CD1c-positive myeloid dendritic cell (primary cell): ENCODE data around the gene DHX9.

Experiments used
- DNase-seq: peaks from one replicate; pipeline ENCODE4 v3.0.0-alpha.2; 2016; ENCODE audit errors: extremely low spot score

DHX9 gene

GRCh38 chr1:182841368-182841988 lies 2.3 kb downstream of the DHX9 start:
- no peak for DNase-seq

- no peak for DNase-seq
These were observed 3.1 kb downstream of the DHX9 start for GRCh38 chr1:182842265-182842664.

- DNase-seq, result no peak
These were observed 6.2 kb downstream of the DHX9 start for GRCh38 chr1:182845379-182845778.

GRCh38 chr1:182845894-182846293 lies 6.7 kb downstream of the DHX9 start:
- no peak for DNase-seq

- no peak for DNase-seq
These were observed 8.0 kb downstream of the DHX9 start for GRCh38 chr1:182847105-182847504.

- no peak for DNase-seq
These were observed 9.6 kb downstream of the DHX9 start for GRCh38 chr1:182848736-182849135.

- DNase-seq, result no peak
These were observed 11.2 kb downstream of the DHX9 start for GRCh38 chr1:182850319-182850718.

GRCh38 chr1:182851825-182852224 lies 12.7 kb downstream of the DHX9 start:
- no peak for DNase-seq

- no peak for DNase-seq
These were observed 16.8 kb downstream of the DHX9 start for GRCh38 chr1:182855911-182856310.

GRCh38 chr1:182857212-182857611 lies 18.1 kb downstream of the DHX9 start:
- no peak for DNase-seq

- no peak for DNase-seq
These were observed 21.5 kb downstream of the DHX9 start for GRCh38 chr1:182860658-182861057.

GRCh38 chr1:182861994-182862393 lies 22.8 kb downstream of the DHX9 start:
- DNase-seq, result no peak

GRCh38 chr1:182862827-182863226 lies 23.7 kb downstream of the DHX9 start:
- no peak for DNase-seq

GRCh38 chr1:182863940-182864339 lies 24.8 kb downstream of the DHX9 start:
- DNase-seq, result no peak

- no peak for DNase-seq
These were observed 28.7 kb downstream of the DHX9 start for GRCh38 chr1:182867861-182868260.

GRCh38 chr1:182869241-182869666 lies 30.1 kb downstream of the DHX9 start:
- DNase-seq, result no peak

GRCh38 chr1:182872881-182873280 lies 33.7 kb downstream of the DHX9 start:
- no peak for DNase-seq

- no peak for DNase-seq
These were observed 36.7 kb downstream of the DHX9 start for GRCh38 chr1:182875889-182876288.

- no peak for DNase-seq
These were observed 38.2 kb downstream of the DHX9 start for GRCh38 chr1:182877331-182877730.

- no peak for DNase-seq
These were observed 38.7 kb downstream of the DHX9 start for GRCh38 chr1:182877842-182878241.

- no peak for DNase-seq
These were observed 45.7 kb downstream of the DHX9 start for GRCh38 chr1:182884872-182885271.

- DNase-seq, result no peak
These were observed 46.4 kb downstream of the DHX9 start for GRCh38 chr1:182885591-182885990.

GRCh38 chr1:182886985-182887384 lies 47.8 kb downstream of the DHX9 start:
- no peak for DNase-seq
